Measurements from ENCODE around the gene POLR3B.
"Not testable (repeated sequence)": the region's sequence is repeated elsewhere in the genome, so short reads cannot be mapped to it uniquely, and the experiment has no call there.

The POLR3B gene

DNA sequence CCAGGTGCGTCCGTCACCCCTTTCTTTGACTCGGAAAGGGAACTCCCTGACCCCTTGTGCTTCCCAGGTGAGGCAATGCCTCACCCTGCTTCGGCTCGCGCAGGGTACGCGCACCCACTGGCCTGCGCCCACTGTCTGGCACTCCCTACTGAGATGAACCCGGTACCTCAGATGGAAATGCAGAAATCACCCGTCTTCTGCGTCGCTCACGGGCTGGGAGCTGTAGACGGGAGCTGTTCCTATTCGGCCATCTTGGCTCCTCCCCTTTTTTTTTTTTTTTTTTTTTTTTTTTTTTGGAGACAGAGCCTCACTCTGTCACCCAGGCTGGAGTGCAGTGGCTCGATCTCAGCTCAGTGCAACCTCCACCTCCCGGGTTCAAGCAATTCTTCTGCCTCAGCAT is 120.1 kb downstream of the POLR3B start:
- not testable (repeated sequence) for DNase-seq

DNA sequence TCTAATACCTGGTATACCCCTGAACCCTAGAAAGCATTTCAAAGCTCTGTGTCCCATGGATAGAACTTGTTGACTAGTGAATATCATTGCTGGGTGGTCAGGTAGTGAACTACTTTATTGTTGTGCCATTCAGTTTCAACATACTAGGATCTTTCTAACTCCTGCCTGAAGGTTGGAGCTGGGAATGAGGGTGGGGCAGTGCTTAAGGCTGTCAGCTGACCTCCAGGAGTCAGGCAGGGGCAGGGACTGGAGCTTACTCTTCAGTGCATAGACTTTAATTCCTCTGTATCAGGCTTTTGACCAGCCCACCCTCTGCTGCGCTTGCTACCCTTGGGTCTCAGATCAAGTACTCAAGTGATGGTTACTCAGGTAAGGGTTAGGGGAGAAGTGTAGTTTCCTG is 122.7 kb downstream of the POLR3B start:
- DNase-seq = no peak

DNA sequence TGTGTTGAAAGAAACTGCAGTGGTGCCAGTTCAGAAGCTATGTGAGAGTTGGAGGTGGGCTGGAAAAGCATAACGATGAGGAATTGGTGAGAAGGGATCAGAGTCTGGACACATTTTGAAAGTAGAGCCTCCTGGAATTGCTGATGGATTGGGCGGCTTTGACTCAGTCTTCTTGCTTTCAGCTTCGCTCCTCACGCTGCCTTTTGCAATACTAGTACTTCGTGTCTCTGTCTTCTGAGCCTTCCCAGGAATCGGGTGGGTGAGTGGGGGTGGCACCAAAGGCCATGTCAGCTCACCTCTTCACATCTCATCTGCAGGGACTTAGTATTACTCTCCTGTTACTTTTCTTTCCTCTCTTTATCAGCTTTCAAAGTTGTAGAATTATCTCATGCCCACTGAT is 123.7 kb downstream of the POLR3B start:
- DNase-seq = no peak

GRCh38 chr12:106487664-106488063 is 130.1 kb downstream of the POLR3B start:
- no peak for DNase-seq

GRCh38 chr12:106488884-106489283 is 131.3 kb downstream of the POLR3B start:
- no peak for DNase-seq

GRCh38 chr12:106490264-106490663 is 132.7 kb downstream of the POLR3B start:
- DNase-seq = no peak

- DNase-seq = no peak
These were observed 135.3 kb downstream of the POLR3B start for GRCh38 chr12:106492857-106493256.

DNA sequence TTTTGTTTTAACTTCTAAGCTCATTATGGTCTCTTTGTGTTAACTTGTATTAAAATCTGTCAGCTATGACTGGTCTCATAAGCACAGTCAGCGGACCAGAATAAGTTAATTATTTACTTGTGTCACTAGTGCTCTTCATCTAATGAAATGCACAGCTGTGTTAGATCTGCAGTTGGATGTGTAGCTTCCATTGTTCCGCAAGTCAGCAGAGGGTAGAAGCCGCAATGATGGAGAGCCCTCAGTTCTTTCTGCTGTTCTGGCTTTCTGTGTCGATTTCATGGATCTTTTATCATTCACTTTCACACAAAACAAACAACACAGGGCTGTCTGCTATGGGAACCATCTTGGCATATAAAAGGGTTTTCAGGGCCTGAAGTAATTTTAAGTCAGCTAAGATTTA is 136.0 kb downstream of the POLR3B start:
- DNase-seq = no peak

GRCh38 chr12:106495354-106495965 is 137.9 kb downstream of the POLR3B start:
- no peak for DNase-seq

DNA sequence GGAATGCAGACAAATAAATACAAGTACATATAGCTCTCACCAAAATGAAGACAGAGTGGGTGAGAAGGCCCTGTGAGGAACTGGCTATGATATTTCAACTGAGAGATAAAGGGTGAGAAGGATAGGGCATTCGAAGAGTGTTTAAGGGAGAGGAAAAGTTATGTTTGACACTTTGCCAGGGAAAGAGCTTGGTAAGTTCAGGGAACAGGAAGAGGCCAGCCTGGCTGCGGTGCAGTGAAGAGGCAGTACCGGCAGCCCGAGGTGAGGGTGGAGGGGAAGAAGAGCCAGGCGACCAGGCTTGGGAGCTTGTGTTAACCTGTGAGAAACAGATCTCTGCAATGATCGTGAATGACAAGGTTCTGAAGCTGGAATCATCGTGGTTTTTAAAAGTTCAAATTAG is 140.5 kb downstream of the POLR3B start:
- DNase-seq = no peak

DNA sequence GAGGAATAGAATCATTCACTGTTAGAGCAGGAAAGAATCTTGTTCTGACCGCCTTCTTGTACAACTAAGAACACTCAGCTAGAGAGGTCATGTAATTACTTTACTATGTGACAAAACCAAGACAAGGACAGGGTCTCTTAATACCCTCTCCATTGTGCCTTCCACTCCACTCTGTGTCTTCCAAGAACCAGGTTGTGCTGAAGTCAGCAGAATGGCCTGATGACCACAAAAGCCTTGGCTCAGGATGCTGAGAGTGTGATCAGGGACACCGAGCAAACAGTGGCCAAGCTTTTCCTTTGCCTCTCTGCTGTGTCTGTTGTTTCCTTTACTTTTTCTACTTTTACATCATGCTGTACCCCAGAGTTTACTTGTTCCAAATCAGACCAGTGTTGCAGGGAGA is 142.1 kb downstream of the POLR3B start:
- DNase-seq = no peak

DNA sequence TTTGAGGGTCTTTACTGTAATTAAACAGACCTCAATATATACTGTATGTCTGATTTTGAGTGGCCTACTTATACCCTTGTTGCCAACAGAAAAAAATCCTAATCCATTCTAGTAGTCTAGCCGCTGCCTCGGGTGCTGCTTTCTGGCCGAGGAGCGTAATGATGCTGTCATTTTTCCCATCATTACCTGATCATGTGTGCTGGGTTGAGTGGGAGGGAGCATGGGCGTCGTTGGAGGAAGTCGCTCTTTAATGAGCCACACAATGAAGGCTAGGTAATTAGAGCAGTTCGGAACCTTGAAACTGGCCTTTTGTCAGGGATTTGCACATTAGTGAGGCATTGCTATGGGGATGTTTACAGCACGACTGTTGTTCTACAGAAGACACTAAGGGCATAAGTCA is 149.1 kb downstream of the POLR3B start:
- no peak for DNase-seq

DNA sequence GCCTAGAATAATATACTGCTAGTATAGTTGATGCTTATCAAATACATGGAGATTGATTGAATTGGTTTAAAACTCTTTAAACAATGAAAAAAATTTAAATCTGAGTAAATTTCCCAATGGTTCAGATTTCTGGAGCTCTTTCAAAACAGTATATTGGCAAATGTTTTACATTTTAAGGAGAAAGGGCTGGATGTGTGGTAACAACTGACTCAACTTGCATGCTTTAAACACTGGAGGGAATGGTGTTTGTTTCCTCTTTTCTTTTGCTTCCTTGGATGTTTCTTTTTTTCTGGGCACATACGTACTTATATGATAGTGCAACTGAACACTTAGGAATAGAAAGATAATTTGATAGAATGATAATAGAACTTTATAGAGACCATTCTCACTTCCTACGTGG is 151.4 kb downstream of the POLR3B start:
- DNase-seq = no peak

- no peak for DNase-seq
These were observed 153.8 kb downstream of the POLR3B start for GRCh38 chr12:106511365-106511764.

DNA sequence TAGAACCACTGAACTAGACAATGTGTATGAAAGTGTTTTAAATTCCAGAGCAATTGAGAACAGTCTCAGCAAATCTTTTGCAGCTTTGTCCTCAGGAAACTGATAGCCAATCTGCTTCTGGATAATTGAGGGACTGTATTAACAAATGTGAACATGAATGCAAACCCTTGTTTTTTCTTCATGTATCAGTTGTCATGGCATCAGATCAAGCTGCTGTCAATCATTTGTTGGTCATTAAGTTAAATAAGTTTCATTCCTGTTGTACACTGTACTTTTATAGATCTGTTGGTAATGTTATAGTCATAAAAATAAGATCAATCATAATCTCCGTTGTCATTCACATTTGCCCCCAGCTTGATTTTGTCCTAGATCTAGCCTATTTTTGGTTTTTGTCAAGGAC is 159.8 kb downstream of the POLR3B start:
- no peak for DNase-seq

DNA sequence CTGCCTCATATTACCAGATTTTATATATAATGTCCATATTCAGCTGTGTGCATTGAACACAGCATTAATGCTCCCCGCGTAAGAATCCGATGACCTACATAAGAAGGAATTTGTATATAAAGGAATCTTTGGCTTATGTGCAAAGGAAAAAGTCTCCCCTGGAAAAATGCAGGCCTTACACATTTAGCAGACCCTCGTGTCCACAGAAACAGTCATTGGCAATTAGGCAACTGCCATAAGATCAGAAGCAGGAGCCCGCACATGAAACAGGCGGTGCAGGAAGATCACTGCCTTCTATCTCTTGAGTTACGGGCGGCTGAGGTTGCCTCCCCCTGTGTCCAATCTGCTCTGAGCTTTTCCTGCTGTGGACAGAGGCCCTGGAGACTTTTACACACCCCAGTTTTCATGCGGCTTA is 162.1 kb downstream of the POLR3B start:
- no peak for DNase-seq

GRCh38 chr12:106521901-106522300 is 164.4 kb downstream of the POLR3B start:
- no peak for DNase-seq

- DNase-seq = no peak
These were observed 165.2 kb downstream of the POLR3B start for GRCh38 chr12:106522708-106523107.

DNA sequence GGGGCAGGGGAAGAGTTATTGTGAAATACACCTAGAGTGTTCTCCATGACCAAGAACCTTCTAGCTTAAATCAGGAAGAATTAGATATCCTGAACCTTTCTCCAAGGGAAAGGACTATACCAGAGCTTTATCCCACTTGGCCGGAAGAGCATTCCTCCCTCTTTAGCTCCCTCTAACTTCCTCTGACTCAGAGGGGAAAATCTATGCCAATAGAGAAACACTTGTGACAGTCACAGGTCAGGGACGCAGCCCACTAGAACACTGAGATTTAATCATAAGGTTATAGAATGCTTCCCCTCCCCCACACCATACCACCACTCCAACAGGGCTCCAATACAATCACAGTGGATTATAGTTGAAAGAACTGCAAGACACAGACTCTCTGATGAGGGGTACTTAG is 169.8 kb downstream of the POLR3B start:
- DNase-seq = no peak

DNA sequence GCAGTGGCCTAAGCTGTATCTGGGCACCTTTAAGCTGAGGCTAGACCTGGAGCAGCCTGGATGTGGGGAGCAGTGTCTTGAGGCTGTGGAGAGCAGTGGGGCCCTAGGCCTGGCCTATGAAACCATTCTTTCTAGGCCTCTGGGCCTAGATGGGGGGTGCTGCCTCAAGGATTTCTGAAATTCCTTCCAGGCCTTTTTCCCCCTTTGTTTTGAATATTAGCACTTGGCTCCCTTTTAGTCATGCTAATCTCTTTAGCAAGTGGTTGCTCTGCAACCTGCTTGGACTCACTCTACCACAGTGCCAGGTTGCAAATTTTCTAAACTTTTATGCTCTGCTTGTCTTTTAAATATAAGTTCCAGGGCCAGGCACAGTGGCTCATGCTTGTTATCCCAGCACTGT is 183.7 kb downstream of the POLR3B start:
- no peak for DNase-seq

- no peak for DNase-seq
These were observed 193.9 kb downstream of the POLR3B start for GRCh38 chr12:106551410-106551809.

DNA sequence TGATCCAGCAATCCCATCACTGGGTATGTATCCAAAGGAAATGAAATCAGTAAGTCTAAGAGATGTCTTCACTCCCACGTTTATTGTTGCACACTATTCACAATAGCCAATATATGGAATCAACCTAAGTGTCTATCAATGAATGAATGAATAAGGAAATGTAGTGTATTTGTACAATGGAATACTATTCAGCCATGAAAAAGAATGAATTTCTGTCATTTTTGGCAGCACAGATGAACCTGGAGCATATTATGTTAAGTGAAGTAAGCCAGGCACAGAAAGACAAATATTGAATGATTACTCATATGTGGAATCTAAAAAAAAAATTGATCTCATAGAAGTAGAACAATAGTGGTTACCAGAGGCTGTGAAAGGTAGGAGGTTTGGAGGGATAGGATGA is 194.7 kb downstream of the POLR3B start:
- no peak for DNase-seq

Data from activated CD4-positive, alpha-beta T cell treated with anti-CD3 and anti-CD28 coated beads, Interleukin-2, amount 50 U/mL, for 48 hours (primary cell).